Upper lobe of left lung (tissue), 6 donors: ENCODE data around the gene STMN1. TPM values are rescaled to one million over a fixed set of nuclear protein-coding genes. Genes with fewer than 3 reads are reported as not detected.

Experiments
- ATAC-seq, 2 donors: fragments of 200-7000 bp; cut with Tn5 transposase; one replicate each; pipeline ENCODE4 v1.9.1; 2022; ENCODE audit warnings: mild to moderate bottlenecking in 2 of 2, moderate library complexity in 2 of 2; ENCODE audit not compliant: low FRiP score in 2 of 2
- DNase-seq, 2 donors: peaks; one replicate each; pipeline ENCODE4 v3.0.0-alpha.2; 2019 to 2020
- H3K27ac ChIP-seq, 4 donors: fragments of 200-600 bp; sonication (generic); one replicate each; pipeline ENCODE4 v1.5.1; 2016 to 2019
- H3K27me3 ChIP-seq, 4 donors: fragments of 200-600 bp; sonication (generic); one replicate each; pipeline ENCODE4 v1.5.1; 2017 to 2019
- H3K36me3 ChIP-seq, 4 donors: fragments of 200-600 bp; sonication (generic); one replicate each; pipeline ENCODE4 v1.5.1; 2016 to 2019
- H3K4me1 ChIP-seq, 4 donors: fragments of 200-600 bp; sonication (generic); one replicate each; pipeline ENCODE4 v1.5.1; 2018 to 2019
- H3K4me3 ChIP-seq, 4 donors: fragments of 200-600 bp; sonication (generic); one replicate each; pipeline ENCODE4 v1.5.1; 2017 to 2019; ENCODE audit warnings: mild to moderate bottlenecking in 2 of 4, moderate library complexity in 1 of 4
- H3K9me3 ChIP-seq, 4 donors: fragments of 200-600 bp; sonication (generic); one replicate each; pipeline ENCODE4 v1.5.1; 2018 to 2019
- CTCF ChIP-seq, 6 experiments: fragments of 450-650 bp in 4 of 6; fragments of 200-600 bp in 2 of 6; sonication (generic) in 2 of 6; IDR thresholded peaks; one replicate each; pipeline ENCODE4 v1.5.1; 2016 to 2019; ENCODE audit warnings: antibody characterized with exemption in 6 of 6
- EP300 ChIP-seq, 4 donors: sonication (generic); formaldehyde crosslinking; IDR thresholded peaks; one replicate each; pipeline ENCODE4 v1.5.1; 2017; ENCODE audit warnings: antibody characterized with exemption in 4 of 4, control low read depth in 2 of 4
- POLR2A ChIP-seq, 4 donors: fragments of 450-650 bp; IDR thresholded peaks; one replicate each; pipeline ENCODE4 v1.5.1; 2016 to 2017; ENCODE audit warnings: antibody characterized with exemption in 4 of 4, mild to moderate bottlenecking in 2 of 4
- POLR2AphosphoS5 ChIP-seq, 2 donors: sonication (generic); formaldehyde crosslinking; IDR thresholded peaks; one replicate each; pipeline ENCODE4 v1.5.1; 2017; ENCODE audit warnings: antibody characterized with exemption in 2 of 2
- WGBS, 2 donors: methylation state at CpG; one replicate each; pipeline ENCODE4 v1.1.5; 2017 to 2018; 5-methylcytosine and 5-hydroxymethylcytosine counted together
- total RNA-seq, 6 donors: library from RNA; depleted of rRNA in 4 of 6; stranded (reverse); fragments of >200 nt in 4 of 6; gene quantifications; one replicate each; pipeline versions ENCODE4 v1.1.0 to v1.2.1, GENCODE V29; 2016 to 2021
- donor health status: DM: no; HTN: no; CAD: no; lungs with moderate emphysema.
- donor health status: DM: no; HTN: yes; CAD: no; lungs with severe emphysema.

STMN1 gene
- total RNA-seq = 100 to 1,000 TPM in 1 of 6 donors, 10 to 100 TPM in 5; 38.3 to 103 (median 52.2) TPM

- ATAC-seq (peak; percentile 92 to 93), DNase-seq (peak; percentile 90 to 97)
- Histone ChIP-seq H3K27me3 (no peaks in the 10 kb centered on the region), H3K4me1 (peaks cover 4 to 31% (median 24%) of the 10 kb centered on the region in 4 donors), H3K9me3 (no peaks in the 10 kb centered on the region), H3K27ac (peak within 1 kb of the TSS; percentile 38 to 86 (median 60)), H3K36me3 (peaks cover 0 to 13% (median 0%) of the 10 kb centered on the region in 4 donors), H3K4me3 (peak within 1 kb of the TSS; percentile 75 to 85 (median 84))
- peak; percentile 37 to 97 for TF ChIP-seq POLR2AphosphoS5 (IDR thresholded peaks at IDR 0.05)
- no peak for TF ChIP-seq EP300 (IDR thresholded peaks at IDR 0.05)
- no peak for TF ChIP-seq CTCF (IDR thresholded peaks at IDR 0.05)
- TF ChIP-seq POLR2A (IDR thresholded peaks at IDR 0.05) = peak in 3 of 4 donors; percentile 31 to 85 (median 79)
- 0% methylated on average over 18 to 19 of the region's 102 CpGs for WGBS, 2 donors
These were observed at the start of gene STMN1 for GRCh38 chr1:25905680-25906643. TSS of gene STMN1 (minus strand) at chr1:25906419. CDS start at chr1:25904676, 1,743 bp downstream.

- Histone ChIP-seq H3K36me3 (peaks cover 0 to 22% (median 17%) of the 10 kb centered on the region in 4 donors), H3K9me3 (no peaks in the 10 kb centered on the region), H3K4me1 (no peaks in the 10 kb centered on the region), H3K27me3 (no peaks in the 10 kb centered on the region), H3K4me3 (no peak overlapping the region), H3K27ac (no peak overlapping the region)
- ATAC-seq (no peak), DNase-seq (no peak)
- TF ChIP-seq POLR2AphosphoS5 (IDR thresholded peaks at IDR 0.05) (no peak), EP300 (IDR thresholded peaks at IDR 0.05) (no peak), POLR2A (IDR thresholded peaks at IDR 0.05) (no peak), CTCF (IDR thresholded peaks at IDR 0.05) (no peak)
These were observed 49.3 kb upstream of the STMN1 start for GRCh38 chr1:25955553-25955952.

GRCh38 chr1:25954282-25954938 is 48.2 kb upstream of the STMN1 start:
- Histone ChIP-seq H3K27me3 (no peaks in the 10 kb centered on the region), H3K9me3 (no peaks in the 10 kb centered on the region), H3K36me3 (peaks cover 0 to 12% (median 10%) of the 10 kb centered on the region in 4 donors), H3K4me3 (no peak overlapping the region), H3K4me1 (no peaks in the 10 kb centered on the region), H3K27ac (no peak overlapping the region)
- WGBS, 2 donors = 77 to 83% methylated on average over 10 of the region's 10 CpGs
- ATAC-seq = no peak
- DNase-seq = no peak
- no peak for TF ChIP-seq POLR2AphosphoS5 (IDR thresholded peaks at IDR 0.05)
- TF ChIP-seq POLR2A (IDR thresholded peaks at IDR 0.05) = no peak
- no peak for TF ChIP-seq EP300 (IDR thresholded peaks at IDR 0.05)
- TF ChIP-seq CTCF (IDR thresholded peaks at IDR 0.05) = no peak

- H3K36me3 ChIP-seq = no peaks in the 10 kb centered on the region
- TF ChIP-seq EP300 (IDR thresholded peaks at IDR 0.05) (no peak), POLR2AphosphoS5 (IDR thresholded peaks at IDR 0.05) (no peak), POLR2A (IDR thresholded peaks at IDR 0.05) (no peak), CTCF (IDR thresholded peaks at IDR 0.05) (no peak)
- no peak overlapping the region for H3K27ac ChIP-seq
- DNase-seq (peak in 1 of 2 donors; percentile 36), ATAC-seq (peak in 1 of 2 donors; percentile 61)
- no peaks in the 10 kb centered on the region for H3K27me3 ChIP-seq
- no peaks in the 10 kb centered on the region for H3K4me1 ChIP-seq
- H3K9me3 ChIP-seq = no peaks in the 10 kb centered on the region
- 67 to 83% methylated on average over 4 of the region's 4 CpGs for WGBS, 2 donors
- no peak overlapping the region for H3K4me3 ChIP-seq
These were observed 46.7 kb upstream of the STMN1 start for GRCh38 chr1:25952841-25953401.
